Subcutaneous adipose tissue (tissue), 4 donors: ENCODE results near the gene PDZK1. TPM values are rescaled to one million over a fixed set of nuclear protein-coding genes. Genes with fewer than 3 reads are reported as not detected.

Source experiments
- total RNA-seq, 4 donors: library from RNA; depleted of rRNA; stranded (reverse); fragments of >200 nt; gene quantifications; one replicate each; pipeline ENCODE4 v1.1.0, GENCODE V29; 2016
- TF ChIP-seq, protein P1 (sequence below): fragments of 450-650 bp; IDR thresholded peaks from one replicate; pipeline ENCODE4 v1.5.1; 2016; ENCODE audit warnings: low read depth, mild to moderate bottlenecking, control low read depth, antibody characterized with exemption, moderate library complexity

Gene PDZK1
- not detected for total RNA-seq

DNA sequence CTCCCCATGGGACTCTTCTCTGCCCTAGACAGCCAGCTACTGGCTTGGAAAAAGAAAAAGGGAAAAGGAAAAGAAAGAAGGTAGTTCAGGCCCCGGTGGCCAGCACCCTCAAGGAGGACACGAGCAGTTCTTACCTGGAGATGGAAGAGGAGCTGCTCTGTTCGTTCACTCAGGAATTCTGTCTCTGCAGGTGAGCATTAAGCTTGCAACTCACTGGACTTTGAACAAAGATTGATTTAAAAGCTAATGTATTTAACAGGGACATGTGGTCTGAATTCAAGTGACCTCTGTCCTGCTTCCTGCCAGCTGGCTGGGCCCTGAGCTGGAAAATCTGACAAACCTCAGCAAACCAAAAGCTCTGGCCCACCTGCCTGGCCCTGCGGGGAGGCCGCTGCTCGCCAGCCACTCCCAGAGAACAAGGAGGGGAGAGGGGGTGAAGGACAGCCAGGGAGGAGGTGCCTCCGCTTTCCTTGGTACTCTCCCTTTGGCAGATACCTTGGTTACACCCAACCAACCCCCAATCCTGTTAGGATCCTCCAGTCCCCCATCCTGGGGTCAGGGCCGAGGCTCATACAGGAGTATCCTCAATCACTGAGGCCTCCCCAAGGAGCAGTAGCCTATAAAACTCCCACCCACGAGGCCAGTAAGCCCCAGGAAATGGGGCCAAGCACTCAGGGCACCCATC lies at the start of gene PDZK1:
TSS of gene PDZK1 (minus strand) at position 186 of the 685 bp plus-strand sequence. CDS start 19,347 bp downstream, outside the sequence.
- TF ChIP-seq, protein P1, sequence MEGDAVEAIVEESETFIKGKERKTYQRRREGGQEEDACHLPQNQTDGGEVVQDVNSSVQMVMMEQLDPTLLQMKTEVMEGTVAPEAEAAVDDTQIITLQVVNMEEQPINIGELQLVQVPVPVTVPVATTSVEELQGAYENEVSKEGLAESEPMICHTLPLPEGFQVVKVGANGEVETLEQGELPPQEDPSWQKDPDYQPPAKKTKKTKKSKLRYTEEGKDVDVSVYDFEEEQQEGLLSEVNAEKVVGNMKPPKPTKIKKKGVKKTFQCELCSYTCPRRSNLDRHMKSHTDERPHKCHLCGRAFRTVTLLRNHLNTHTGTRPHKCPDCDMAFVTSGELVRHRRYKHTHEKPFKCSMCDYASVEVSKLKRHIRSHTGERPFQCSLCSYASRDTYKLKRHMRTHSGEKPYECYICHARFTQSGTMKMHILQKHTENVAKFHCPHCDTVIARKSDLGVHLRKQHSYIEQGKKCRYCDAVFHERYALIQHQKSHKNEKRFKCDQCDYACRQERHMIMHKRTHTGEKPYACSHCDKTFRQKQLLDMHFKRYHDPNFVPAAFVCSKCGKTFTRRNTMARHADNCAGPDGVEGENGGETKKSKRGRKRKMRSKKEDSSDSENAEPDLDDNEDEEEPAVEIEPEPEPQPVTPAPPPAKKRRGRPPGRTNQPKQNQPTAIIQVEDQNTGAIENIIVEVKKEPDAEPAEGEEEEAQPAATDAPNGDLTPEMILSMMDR, result no peak

DNA sequence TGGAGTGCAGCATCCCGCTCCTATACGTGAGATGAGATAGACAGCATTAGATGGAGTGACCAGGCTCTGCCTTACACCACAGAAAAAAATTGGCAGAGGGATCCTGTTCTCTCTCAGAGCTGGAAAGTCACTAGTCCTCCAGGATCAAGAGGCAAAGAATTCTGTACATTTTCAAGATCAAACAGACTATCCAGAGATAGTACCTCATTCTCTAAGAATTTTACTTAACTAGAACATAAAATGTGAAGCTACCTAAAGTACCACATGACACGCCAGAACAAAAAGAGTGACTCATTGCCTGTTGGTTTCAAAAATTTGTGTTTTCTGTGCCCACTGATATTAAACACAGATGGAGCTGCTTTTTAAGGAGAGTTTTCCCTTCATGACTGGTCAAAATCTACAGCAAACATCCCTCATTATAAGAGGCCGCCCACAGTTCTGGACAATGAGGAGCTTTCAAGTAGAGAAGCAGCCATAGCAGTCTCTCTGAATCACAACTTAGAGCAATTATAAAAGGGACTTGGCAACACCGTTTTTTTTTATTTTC lies 44.4 kb upstream of the PDZK1 start:
- TF ChIP-seq, protein P1, result no peak

DNA sequence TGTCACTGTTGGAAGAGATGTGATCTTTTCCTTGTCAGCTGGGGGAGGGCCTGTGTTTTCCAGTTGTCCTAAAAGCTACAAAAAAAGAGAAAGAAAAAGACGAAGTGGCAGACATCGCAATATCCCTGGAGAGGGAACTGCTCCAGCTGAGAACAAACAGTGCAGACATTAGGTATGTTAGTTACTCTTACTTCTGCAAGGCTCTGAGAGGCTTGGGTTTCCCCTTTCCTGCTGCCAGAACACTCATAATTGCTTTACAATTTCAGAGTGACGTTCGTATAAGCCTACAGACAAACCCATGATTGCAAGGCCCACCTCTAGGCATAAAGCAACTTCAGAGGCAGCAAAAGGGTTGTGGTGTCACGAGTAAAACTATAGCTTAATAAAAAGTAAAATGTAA lies 43.3 kb upstream of the PDZK1 start:
- TF ChIP-seq, protein P1, result no peak

DNA sequence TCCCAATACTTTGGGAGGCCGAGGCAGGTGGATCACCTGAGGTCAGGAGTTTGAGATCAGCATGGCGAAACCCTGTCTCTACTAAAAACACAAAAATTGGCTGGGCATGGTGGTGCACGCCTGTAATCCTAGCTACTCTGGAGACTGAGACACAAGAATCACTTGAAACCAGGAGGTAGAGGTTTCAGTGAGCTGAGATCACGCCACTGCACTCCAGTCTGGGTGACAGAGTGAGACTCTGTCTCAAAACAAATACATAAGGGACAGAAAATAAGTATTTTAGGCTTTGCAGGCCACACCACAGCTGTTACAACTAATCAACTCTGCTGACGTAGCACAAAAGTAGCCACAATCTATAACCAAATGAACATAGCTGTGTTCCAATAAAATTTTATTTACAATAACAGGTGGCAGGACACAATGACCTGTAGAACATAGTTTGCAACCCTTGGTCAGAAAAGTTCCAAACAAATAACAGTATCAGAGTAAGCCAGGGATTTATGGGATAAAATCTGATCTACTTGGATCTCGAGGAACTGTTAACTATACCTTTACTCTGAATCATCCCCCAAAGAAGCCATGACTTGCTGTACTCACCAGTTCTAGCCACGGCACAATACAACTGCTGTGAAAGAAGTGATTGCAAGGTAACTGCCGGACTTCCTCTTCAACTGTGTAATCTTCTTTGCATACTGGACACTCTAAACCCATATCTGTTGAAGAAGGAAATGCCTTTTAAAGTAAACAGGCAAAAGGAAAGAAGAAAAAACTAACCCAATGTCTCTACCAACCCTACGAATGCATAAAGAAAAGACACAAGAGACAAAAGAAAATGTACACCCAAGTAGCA lies 40.5 kb upstream of the PDZK1 start:
- TF ChIP-seq, protein P1, result no peak

DNA sequence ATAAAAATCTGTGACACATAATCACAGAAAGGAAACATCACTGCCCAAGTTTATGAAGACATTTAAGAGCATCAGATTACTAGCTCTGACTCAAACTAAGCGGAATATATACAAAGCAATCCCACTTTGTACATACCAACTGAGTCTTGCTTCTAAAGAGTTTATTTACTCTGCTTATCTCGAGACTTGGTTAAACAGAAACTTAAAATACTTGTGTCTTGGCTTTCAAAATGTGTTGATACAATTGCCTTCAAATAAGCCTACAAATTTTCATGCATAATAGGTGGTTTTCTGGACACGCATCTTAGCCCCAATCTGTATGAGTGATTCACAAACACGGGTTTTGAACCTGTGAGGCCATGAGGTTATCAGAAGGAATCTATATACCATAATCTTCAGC lies 33.1 kb upstream of the PDZK1 start:
- TF ChIP-seq, protein P1, result no peak

DNA sequence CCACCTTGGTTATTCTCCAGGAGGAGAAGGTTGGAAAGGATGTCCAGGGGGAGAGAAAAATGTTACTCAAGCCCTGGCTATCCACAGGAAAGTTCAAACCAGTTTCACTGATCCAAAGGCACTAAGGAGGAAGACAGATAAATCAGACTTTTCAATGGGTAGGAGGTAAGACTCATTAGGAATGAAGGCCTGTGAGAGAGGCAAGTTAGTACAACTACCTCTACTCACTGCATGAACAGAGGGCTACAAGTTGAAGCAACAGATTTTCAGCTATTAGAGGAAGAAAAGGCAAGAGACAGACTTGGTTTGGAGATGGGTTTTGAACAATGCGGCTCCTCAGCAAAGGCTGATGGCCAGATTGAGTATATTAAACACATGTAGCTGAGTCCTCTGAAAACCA lies 29.0 kb upstream of the PDZK1 start:
- TF ChIP-seq, protein P1, result no peak

DNA sequence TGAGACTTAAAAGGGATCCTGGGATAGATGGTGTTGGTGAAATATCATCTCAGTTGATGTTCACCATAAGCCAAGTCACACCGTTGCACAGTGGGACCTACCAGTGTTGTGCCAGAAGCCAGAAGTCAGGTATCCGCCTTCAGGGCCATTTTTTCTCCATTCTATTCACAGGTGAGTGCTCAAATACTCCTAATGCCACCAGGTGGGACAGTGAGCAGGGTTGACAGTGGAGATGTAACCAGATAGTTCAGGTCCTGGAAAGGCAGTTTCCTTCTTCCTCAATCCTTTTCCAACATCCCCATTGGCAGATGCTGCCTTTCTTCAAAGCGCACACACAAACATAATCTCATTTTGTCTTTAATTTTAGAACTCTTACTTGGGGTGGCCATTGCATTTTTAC lies 23.7 kb upstream of the PDZK1 start:
- TF ChIP-seq, protein P1, result no peak
